HG03025 (cell line): ENCODE results near the gene THRAP3.
"Not testable (repeated sequence)": the region's sequence is repeated elsewhere in the genome, so short reads cannot be mapped to it uniquely, and the experiment has no call there.

Source experiments
- ATAC-seq: cut with Tn5 transposase; IDR thresholded peaks from one replicate; pipeline ENCODE4 v1.9.1; 2021; ENCODE audit warnings: mild to moderate bottlenecking, moderate library complexity; ENCODE audit not compliant: unreplicated experiment, low FRiP score

THRAP3 gene, protein sequence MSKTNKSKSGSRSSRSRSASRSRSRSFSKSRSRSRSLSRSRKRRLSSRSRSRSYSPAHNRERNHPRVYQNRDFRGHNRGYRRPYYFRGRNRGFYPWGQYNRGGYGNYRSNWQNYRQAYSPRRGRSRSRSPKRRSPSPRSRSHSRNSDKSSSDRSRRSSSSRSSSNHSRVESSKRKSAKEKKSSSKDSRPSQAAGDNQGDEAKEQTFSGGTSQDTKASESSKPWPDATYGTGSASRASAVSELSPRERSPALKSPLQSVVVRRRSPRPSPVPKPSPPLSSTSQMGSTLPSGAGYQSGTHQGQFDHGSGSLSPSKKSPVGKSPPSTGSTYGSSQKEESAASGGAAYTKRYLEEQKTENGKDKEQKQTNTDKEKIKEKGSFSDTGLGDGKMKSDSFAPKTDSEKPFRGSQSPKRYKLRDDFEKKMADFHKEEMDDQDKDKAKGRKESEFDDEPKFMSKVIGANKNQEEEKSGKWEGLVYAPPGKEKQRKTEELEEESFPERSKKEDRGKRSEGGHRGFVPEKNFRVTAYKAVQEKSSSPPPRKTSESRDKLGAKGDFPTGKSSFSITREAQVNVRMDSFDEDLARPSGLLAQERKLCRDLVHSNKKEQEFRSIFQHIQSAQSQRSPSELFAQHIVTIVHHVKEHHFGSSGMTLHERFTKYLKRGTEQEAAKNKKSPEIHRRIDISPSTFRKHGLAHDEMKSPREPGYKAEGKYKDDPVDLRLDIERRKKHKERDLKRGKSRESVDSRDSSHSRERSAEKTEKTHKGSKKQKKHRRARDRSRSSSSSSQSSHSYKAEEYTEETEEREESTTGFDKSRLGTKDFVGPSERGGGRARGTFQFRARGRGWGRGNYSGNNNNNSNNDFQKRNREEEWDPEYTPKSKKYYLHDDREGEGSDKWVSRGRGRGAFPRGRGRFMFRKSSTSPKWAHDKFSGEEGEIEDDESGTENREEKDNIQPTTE

GRCh38 chr1:36223996-36224536 lies at the start of gene THRAP3:
Gene THRAP3 (plus strand): TSS chr1:36224443. CDS start chr1:36282564, 58,121 bp downstream.
- ATAC-seq: peak; percentile 92

DNA sequence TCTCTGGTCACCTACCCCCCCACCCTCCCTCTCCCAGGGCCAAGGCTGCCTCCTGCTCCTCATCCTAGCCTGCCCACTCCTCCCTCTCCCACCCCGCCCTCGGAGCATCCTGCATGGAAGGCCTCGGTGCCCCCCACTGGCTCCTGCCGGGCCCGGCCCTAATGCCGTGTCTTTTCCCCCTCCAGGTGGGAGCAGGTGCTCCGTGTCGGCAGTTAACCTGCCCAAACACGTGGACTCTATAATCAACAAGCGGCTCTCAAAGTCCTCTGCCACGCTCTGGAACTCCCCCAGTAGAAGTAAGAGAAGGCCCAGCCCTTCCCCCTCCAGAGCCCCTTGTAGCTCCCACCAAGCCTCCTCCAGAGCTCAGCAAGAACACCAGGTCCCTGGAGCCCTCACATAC lies 49.5 kb upstream of the THRAP3 start:
- ATAC-seq: no peak

GRCh38 chr1:36175137-36176095 lies 48.8 kb upstream of the THRAP3 start:
- ATAC-seq: no peak

GRCh38 chr1:36176106-36176949 lies 47.9 kb upstream of the THRAP3 start:
- ATAC-seq: no peak

DNA sequence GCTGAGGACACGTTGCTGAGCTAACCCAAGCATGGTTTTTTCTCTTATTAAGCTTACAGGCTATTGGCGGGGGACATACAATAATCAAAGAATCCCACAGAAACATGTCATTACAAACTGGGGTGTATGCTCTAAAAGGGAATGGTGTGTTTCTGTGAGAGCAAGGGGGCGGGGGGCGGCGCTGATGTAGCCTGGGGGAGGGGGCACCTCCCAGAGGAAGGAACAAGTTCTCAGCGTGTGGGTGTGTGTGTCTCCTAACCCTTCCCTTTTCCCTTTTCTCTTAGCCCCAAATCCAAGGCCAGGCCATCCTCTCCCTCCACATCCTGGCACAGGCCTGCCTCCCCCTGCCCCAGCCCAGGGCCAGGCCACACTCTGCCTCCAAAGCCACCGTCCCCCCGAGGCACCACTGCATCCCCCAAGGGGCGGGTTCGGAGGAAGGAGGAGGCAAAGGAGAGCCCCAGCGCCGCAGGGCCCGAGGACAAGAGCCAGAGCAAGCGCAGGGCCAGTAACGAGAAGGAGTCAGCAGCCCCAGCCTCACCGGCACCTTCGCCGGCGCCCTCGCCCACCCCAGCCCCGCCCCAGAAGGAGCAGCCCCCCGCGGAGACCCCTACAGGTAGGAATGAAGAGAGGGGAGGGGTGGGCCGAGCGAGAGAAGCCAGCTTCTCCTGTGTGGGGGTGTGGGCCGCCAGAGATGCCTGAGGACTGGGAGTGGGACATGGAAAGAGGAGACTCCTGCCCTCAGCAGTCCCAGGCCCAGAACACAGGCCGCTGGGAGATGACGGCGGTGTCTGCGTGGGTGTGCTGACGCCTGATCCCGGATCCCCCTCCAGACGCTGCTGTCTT lies 46.4 kb upstream of the THRAP3 start:
- no peak for ATAC-seq

- ATAC-seq: no peak
Measured at GRCh38 chr1:36178471-36179219, 45.6 kb upstream of the THRAP3 start.

DNA sequence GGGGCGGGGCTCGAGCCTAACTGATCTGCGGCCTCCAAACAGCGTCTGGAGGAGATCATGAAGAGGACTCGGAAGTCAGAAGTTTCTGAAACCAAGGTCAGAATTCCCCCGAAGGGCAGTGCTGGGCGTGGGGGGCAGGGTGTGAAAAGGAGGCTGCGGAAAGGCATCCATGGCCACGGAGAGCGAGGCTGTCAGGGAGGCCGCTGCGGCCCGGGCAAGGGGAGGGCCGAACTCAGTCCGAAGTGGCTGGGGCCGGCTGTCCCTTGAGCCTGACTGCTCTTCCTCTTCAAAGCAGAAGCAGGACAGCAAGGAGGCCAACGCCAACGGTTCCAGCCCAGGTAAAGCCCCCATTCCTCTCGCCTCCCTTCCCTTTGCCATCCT lies 45.0 kb upstream of the THRAP3 start:
- ATAC-seq: no peak

DNA sequence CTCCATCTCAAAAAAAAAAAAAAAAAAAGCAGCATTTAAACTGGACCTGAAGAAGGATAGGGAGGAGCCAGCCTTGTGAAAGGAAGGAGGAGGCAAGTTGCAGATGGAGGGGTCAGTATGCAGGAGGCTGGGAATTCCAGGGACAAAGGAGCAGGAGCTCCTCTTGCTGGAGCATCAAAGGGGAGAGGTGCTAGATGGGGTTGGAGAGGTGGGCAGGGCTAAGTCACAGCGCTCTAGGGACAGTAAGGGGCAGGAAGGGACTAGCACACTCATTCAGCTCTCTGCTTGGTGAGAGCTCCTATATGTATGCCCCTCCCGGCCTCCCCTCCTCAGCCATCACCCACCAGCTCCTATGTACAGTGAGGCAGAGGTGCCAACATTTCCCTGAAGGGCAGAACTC lies 41.5 kb upstream of the THRAP3 start:
- ATAC-seq: no peak

GRCh38 chr1:36183309-36183856 lies 40.9 kb upstream of the THRAP3 start:
- no peak for ATAC-seq

DNA sequence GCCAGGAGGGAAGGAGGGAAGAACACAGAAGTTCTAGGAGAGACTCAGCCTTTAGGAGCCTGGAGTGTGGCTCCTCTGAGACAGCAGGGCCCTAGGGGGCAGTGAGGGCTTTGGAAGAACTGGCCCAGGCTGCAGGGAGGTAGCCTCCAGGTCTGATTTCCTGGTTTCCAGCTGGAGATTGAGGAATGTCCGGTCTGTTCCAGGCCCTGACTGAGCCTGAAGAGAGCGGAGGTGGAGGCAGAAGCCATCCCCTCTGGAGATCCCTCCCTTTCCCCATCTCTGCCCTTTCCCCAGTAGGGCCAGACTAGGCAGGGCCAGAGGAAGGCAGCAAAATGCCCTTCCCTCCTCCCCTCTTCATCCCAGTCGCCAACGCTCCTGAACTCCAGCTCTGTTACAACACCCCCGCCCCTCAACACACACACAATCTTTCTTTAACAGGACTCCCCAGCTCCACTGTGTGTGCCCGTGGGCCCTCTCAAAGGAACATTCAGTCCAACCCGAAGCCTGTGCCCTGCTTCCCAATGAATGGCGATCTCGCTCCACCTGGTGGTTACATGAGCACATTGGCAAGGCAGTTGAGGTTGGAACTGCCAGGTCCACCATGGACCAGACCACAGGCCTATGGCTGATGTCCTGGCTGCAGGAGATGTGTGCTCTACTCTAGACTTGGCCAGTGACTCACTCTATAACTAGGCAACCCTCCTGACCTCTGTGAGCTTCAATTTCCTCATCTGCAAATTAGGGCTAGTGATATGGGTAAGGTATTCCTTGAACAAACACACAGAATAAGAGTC lies 36.2 kb upstream of the THRAP3 start:
- no peak for ATAC-seq

- not testable (repeated sequence) for ATAC-seq
Measured at GRCh38 chr1:36196805-36197204, 27.4 kb upstream of the THRAP3 start.

- ATAC-seq: no peak
Measured at GRCh38 chr1:36198641-36199040, 25.6 kb upstream of the THRAP3 start.

DNA sequence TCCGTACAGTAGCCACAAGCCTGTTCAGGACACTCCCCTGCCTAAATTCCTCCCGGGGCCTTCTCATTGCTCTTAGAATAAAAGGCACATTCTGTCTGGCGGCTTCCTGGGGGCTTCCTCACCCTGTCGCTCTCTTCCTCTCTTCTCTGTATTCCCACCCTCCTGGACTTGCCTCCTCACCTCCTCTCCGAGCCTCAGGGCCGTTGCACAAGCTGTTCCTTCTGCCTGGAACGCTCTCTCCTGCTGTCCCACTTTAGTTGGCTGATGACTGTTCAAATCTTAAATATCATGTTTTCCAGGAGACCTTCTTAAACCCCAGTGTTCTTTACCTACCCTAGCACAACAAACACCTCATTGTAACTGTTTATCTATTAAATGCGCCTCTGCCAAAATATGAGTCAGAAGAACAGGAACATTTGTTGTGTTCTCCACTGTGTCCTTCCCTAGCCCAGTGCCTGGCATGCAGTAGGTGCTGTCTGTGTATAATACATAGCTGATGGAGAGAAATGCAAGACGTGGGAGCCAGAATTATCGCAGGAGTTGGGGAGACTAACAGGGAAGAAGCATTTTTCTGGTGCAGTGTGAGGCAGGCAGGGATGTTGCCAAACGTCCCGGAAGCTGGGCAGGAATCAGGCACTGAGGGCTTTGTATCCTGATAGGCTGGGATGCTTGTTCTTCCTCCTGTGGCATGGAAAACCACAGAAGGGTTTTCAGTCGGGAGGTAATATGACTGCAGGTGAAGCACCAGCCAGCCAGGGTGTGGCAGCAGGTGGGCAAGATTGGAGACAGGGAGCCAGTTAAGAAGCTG lies 24.1 kb upstream of the THRAP3 start:
- ATAC-seq: no peak

- ATAC-seq: no peak
Measured at GRCh38 chr1:36203027-36203553, 21.2 kb upstream of the THRAP3 start.

DNA sequence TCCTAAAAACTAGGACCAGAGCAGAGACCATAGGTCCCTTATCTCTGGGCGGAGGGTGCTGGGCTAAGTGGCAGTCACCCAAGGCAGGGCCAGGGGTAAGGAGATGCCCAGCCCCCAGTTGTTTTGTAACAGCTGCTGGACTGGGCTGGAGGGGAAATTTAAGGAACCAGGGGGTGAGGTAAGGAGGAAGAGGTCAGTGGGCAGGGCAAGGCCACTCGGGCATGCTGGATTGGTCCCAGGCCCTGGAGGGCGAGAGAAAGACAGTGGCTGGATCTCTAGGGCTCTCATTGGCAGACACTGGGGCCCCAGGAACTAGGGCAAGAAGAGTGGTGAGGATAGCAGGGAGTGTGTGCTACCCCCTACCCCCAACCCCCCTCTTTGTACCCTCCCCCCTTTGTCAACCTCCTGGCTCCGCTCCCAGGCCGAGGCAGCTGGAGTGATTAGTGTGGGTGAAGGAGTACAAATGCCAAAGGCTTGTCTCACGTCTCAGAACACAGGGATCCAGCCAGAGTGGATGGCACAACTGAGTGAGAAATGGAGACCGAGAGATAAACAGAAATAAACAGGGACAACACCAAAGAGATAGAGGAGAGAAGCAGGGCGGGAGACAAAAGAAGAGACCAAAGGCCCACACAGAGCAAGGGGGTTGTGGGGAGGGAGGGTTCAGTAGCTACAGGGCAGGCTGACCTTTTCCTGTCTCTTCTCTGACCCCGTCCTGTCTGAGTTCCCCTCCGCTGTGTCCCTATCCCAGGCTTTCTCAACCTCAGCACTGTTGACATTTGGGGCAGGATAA lies 20.5 kb upstream of the THRAP3 start:
- ATAC-seq: no peak
